Nephron progenitor cell (in vitro differentiated cells): ENCODE results near the gene SLC41A3.
A peak's percentile ranks its signal among the peaks of the same experiment; 100 is the strongest.

ENCODE experiments used
- DNase-seq: peaks from one replicate; pipeline ENCODE4 v3.0.0; 2021
- H3K27ac Mint-ChIP-seq: 2 replicates; pipeline ENCODE4 v1.8.0; 2021; ENCODE audit warnings: mild to moderate bottlenecking, moderate library complexity, mixed read lengths
- H3K27me3 Mint-ChIP-seq: 2 replicates; pipeline ENCODE4 v1.8.0; 2021; ENCODE audit warnings: mild to moderate bottlenecking, low read depth, mixed read lengths; ENCODE audit not compliant: poor library complexity
- H3K36me3 Mint-ChIP-seq: 2 replicates; pipeline ENCODE4 v1.8.0; 2021; ENCODE audit warnings: low read depth, mixed read lengths
- H3K4me1 Mint-ChIP-seq: 2 replicates; pipeline ENCODE4 v1.8.0; 2021; ENCODE audit warnings: mixed read lengths
- H3K4me3 Mint-ChIP-seq: 2 replicates; pipeline ENCODE4 v1.8.0; 2021; ENCODE audit warnings: mild to moderate bottlenecking, moderate library complexity, mixed read lengths
- H3K9me3 Mint-ChIP-seq: 2 replicates; pipeline ENCODE4 v1.8.0; 2021; ENCODE audit warnings: mild to moderate bottlenecking, moderate library complexity, mixed read lengths
- TF ChIP-seq, protein P1 (sequence below): fragments of 200-600 bp; sonication (generic); IDR thresholded peaks from 2 replicates; pipeline ENCODE4 v1.5.0; 2021; ENCODE audit warnings: antibody characterized with exemption

The SLC41A3 gene

DNA sequence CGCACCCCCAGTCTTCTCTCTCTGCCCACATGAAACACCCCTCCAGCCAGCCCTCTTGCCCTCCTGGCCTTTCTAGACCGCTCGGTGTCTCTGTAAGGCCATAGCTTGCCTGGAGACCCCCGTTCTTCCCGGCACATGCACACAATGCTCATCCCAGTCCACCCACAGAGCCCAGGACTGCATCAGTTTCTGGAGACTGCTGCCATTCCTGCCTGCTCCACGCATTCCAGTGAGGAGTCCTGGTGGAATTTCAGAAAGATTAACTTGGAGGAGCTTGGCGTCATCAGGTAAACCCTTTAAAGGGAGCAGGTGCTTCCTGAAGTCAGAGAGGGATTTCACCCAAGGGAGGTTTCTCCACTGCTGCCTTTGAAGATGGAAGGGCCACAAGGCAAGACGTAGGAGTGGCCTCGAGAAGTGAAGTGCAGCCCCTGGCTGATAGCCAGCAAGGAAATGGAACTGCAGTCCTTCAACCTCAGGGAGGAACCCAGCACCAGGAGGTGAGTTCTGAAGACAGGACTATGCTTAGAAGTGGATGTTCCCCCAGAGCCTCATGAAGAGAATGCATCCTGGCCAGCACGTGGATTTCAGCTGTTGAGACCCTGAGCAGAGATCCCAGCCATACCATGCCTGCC lies 19.2 kb downstream of the SLC41A3 start:
- Mint-ChIP-seq H3K27me3 (no peaks in the 10 kb centered on the region), H3K9me3 (peaks cover 8% of the 10 kb centered on the region), H3K27ac (no peak overlapping the region), H3K4me1 (peaks cover 20% of the 10 kb centered on the region), H3K36me3 (peaks cover 30% of the 10 kb centered on the region), H3K4me3 (no peak overlapping the region)
- no peak for DNase-seq
- TF ChIP-seq, protein P1, sequence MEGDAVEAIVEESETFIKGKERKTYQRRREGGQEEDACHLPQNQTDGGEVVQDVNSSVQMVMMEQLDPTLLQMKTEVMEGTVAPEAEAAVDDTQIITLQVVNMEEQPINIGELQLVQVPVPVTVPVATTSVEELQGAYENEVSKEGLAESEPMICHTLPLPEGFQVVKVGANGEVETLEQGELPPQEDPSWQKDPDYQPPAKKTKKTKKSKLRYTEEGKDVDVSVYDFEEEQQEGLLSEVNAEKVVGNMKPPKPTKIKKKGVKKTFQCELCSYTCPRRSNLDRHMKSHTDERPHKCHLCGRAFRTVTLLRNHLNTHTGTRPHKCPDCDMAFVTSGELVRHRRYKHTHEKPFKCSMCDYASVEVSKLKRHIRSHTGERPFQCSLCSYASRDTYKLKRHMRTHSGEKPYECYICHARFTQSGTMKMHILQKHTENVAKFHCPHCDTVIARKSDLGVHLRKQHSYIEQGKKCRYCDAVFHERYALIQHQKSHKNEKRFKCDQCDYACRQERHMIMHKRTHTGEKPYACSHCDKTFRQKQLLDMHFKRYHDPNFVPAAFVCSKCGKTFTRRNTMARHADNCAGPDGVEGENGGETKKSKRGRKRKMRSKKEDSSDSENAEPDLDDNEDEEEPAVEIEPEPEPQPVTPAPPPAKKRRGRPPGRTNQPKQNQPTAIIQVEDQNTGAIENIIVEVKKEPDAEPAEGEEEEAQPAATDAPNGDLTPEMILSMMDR, result no peak

DNA sequence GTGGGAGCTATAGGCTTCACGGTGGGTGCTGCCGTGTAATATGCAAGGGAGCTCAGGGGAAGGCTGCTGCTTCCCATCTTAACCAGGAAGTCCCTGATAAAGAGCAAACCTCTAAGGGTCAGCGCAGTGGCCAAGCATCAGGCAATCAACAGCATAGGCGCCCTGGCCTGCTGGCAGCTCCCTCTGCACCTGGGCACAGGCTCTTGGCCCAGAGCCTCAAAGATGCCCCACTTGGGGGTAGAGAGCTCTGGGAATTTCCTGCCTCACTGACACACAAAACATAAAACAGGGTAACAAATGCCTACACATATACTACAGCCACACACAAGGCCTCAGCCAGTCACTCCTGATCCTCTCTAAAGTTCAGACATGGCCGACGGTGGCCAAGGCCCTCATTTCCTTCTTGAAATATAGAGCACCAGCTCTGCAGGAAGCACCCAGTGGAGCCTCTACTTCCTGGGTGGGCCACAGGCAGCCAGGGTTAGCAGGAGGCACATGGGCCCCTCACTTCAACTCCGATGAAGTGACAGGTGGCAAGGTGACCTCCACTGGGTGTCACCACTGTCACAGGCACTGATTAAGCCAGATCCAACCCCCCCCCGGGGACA lies 20.5 kb downstream of the SLC41A3 start:
- TF ChIP-seq, protein P1, result no peak
- no peak for DNase-seq
- H3K9me3 Mint-ChIP-seq, result peaks cover 7% of the 10 kb centered on the region
- H3K4me3 Mint-ChIP-seq, result no peak overlapping the region
- H3K27me3 Mint-ChIP-seq, result no peaks in the 10 kb centered on the region
- peaks cover 19% of the 10 kb centered on the region for H3K4me1 Mint-ChIP-seq
- H3K27ac Mint-ChIP-seq, result no peak overlapping the region
- peaks cover 31% of the 10 kb centered on the region for H3K36me3 Mint-ChIP-seq

DNA sequence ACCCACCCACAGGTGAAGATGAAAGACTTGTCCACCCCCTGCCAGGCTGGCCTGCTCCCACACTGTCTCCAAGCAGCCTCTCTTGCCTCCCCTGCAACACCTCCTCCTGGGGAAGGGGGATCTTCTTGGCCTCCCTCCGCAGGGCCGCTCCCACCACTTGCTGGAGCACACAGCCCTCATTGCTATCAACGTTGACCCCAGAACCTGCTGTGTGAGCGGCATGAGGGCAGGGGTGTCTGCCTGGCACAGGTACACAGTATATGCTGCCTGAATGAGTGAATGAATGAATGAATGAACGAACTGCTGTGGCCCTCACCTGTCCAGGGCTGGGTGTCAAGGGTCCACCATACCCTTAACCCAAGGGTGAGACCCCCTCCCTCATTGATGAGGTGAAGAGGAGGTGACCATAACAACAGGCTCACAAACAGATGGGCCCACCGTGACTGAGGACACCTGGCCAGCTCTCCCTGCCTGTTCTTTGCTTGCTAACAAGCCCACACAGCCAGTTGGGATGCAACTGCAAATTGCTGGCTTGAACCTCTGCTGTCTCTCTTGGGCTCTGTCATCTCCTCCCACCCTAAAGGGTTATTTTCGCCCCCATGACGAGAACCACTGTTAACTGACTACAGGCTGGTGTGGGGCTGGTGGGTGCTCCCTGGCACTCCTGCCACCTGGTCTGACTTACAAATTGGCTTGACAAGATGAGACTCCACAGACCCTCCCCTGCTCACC lies 22.5 kb downstream of the SLC41A3 start:
- TF ChIP-seq, protein P1, result no peak
- Mint-ChIP-seq H3K27me3 (no peaks in the 10 kb centered on the region), H3K4me1 (peaks cover 19% of the 10 kb centered on the region), H3K36me3 (peaks cover 12% of the 10 kb centered on the region), H3K4me3 (no peak overlapping the region), H3K9me3 (no peaks in the 10 kb centered on the region), H3K27ac (no peak overlapping the region)
- no peak for DNase-seq

DNA sequence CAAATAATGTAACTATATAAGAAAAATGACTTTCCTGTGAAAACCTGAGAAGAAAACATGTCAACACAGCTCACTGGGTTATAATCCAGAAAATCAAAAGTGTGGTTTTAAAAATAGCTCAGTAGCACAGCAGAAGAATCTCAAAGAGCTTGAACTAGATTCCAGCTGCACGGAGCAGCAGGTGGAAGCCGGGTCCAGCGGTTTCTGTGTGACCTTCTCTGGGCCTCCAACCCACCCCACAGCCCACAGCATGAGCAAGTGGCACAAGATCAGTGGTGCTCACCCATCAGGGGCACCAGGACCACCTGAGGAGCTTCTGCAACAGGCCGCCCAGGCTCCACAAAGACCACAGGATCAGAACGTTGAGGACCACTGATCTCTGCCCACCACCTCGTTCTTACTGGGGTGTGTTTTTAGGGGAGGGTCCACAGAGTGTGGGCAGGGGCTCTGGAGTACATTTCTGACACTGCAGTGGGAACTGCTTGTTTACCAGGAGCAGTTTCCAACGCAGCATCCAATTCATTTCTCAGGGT lies 23.2 kb downstream of the SLC41A3 start:
- peaks cover 11% of the 10 kb centered on the region for H3K4me1 Mint-ChIP-seq
- H3K4me3 Mint-ChIP-seq, result no peak overlapping the region
- no peaks in the 10 kb centered on the region for H3K27me3 Mint-ChIP-seq
- no peak for DNase-seq
- H3K9me3 Mint-ChIP-seq, result no peaks in the 10 kb centered on the region
- no peak overlapping the region for H3K27ac Mint-ChIP-seq
- TF ChIP-seq, protein P1, result no peak
- peaks cover 5% of the 10 kb centered on the region for H3K36me3 Mint-ChIP-seq

DNA sequence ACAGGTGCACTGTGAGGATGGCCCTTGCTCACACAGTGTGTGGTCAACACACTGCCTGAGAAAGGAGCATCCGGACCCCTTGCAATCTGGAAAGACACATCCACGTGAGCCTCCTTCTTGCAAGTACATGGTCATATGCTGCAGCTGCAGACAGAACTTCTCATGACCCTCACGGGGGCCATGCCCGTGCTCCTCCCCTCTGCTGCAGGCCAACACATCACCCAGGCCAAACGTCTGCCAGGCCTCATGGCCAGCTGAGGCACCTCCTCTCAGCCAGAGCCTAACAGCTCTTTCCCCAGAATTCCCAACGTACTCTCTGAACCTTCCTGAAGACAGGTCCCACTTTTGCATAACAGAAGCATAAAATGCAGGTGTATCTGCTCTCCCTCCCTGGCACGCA lies 25.3 kb downstream of the SLC41A3 start:
- TF ChIP-seq, protein P1, result no peak
- peaks cover 17% of the 10 kb centered on the region for H3K4me1 Mint-ChIP-seq
- no peaks in the 10 kb centered on the region for H3K9me3 Mint-ChIP-seq
- H3K4me3 Mint-ChIP-seq, result no peak overlapping the region
- H3K27ac Mint-ChIP-seq, result peak overlapping the region; percentile 5
- no peak for DNase-seq
- no peaks in the 10 kb centered on the region for H3K27me3 Mint-ChIP-seq
- peaks cover 5% of the 10 kb centered on the region for H3K36me3 Mint-ChIP-seq
